ENCODE data around the gene TM2D3.

Gene TM2D3

GRCh38 chr15:101599091-101599490 is 53.1 kb downstream of the TM2D3 start:
- no peak for DNase-seq

- no peak for DNase-seq
These were observed 54.7 kb downstream of the TM2D3 start for GRCh38 chr15:101597360-101597928.

GRCh38 chr15:101596633-101597032 is 55.5 kb downstream of the TM2D3 start:
- no peak for DNase-seq
